AG09319 (cell line): Measurements from ENCODE around the gene VAC14.

Experiments
- DNase-seq: peaks from one replicate; pipeline ENCODE4 v3.0.0-alpha.2; 2010; ENCODE audit warnings: low read depth; ENCODE audit errors: extremely low read depth
- TF ChIP-seq, protein P1 (sequence below): IDR thresholded peaks from 2 replicates; pipeline ENCODE4 v1.5.1; 2011; ENCODE audit warnings: low read depth, mild to moderate bottlenecking, inconsistent platforms, low read length, moderate library complexity

VAC14 gene

GRCh38 chr16:70696355-70696754 is 104.6 kb downstream of the VAC14 start:
- TF ChIP-seq, protein P1, sequence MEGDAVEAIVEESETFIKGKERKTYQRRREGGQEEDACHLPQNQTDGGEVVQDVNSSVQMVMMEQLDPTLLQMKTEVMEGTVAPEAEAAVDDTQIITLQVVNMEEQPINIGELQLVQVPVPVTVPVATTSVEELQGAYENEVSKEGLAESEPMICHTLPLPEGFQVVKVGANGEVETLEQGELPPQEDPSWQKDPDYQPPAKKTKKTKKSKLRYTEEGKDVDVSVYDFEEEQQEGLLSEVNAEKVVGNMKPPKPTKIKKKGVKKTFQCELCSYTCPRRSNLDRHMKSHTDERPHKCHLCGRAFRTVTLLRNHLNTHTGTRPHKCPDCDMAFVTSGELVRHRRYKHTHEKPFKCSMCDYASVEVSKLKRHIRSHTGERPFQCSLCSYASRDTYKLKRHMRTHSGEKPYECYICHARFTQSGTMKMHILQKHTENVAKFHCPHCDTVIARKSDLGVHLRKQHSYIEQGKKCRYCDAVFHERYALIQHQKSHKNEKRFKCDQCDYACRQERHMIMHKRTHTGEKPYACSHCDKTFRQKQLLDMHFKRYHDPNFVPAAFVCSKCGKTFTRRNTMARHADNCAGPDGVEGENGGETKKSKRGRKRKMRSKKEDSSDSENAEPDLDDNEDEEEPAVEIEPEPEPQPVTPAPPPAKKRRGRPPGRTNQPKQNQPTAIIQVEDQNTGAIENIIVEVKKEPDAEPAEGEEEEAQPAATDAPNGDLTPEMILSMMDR: no peak
- DNase-seq: no peak

- DNase-seq: no peak
- TF ChIP-seq, protein P1: no peak
Observed at GRCh38 chr16:70695331-70696070, 105.5 kb downstream of the VAC14 start.

DNA sequence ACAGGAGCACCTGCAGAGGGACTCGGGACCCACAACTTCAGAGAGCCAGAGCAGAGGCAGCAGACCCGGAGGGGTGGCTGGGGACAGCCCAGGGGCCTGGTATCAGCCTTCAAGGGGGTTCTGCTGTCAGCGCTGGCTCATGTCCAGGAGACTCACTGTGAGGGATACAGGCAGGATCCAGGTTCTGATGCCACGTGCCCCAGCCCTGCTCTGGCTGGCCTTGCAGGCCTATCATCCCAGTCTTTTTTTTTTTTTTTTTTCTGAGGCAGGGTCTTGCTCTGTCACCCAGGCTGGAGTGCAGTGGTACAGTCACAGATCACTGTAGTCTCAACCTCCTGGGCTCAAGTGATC is 106.1 kb downstream of the VAC14 start:
- no peak for DNase-seq
- TF ChIP-seq, protein P1: no peak

DNA sequence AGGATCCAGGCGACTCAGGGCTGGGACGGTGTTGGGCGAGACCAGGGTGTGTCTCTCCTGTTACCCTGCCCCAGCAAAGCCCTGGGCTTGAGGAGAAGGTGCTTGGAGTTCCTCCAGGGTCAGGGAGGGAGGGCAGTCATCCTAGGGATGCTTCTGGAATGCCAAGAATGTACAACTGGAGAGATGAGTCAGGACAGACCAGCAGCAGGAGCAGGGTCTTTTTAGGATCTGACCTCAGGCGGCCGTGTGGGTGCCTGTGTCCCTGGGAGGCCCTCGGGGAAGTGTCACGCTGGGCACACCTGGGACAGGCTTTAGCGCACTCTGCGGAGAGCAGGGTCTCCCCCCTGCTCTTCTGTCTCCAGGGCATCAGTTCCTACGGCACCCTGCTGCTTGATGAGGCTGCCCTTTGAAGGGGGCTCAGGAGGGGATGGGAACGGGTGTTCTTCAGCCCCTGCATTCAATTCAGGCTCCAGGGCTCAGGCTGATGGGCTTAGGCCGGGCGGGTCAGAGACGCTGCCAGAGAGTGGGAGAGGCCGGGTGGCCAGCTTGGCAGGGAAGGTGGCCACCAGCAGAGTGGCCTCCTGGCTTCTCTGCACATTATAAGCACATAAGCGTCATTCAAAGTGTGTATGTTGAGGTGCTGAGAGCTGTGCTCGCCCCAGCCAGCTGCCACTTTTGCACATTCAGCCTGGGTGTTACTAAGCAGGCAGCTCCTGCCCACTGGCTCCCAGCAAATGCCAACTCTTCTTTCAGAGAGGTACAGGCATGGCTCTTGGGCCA is 106.7 kb downstream of the VAC14 start:
- peak; percentile 45 for DNase-seq
- TF ChIP-seq, protein P1: no peak

GRCh38 chr16:70692873-70693671 is 107.9 kb downstream of the VAC14 start:
- TF ChIP-seq, protein P1: no peak
- DNase-seq: no peak

DNA sequence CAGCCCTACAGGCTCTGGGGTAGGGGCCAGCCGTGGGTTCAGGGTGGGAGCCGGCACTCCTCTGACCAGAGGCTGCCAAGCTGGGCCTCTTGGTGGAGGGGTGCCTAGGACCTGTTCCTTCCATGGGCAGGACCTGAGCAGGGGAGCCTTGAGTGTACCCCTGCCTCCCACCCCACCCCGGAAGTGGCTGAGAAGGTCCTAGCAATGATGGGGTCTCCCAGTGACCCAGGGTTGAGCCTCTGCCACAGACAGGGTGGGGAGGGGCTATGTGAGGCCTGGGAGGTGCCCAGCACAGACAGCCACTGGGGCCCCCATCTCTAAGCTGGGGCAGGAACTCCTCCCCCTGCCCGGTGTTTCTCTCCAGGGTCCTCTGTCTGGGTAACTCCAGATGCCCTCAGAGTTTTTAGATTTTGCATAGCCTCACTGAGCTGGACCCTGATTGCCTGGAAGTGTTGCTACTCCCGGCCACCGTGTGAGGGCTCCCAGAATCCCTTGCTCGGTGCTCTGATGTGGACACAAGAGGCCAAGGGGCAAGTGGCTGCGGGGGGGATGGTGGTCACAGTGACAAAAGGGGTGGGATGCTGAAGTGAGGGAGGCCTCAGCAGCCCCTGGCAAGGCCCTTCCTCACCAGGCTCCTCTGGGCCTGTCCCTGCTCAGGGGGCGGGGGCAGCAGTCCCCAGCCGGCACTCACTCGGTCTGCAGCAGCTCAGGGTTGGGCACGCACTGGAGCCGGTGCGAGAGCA is 108.7 kb downstream of the VAC14 start:
- TF ChIP-seq, protein P1: no peak

More for the DNA sequence above, 108.7 kb downstream of the VAC14 start:
- no peak for DNase-seq
